ENCODE data around the gene ANTXR2. TPM values are rescaled to one million over a fixed set of nuclear protein-coding genes. Genes with fewer than 3 reads are reported as not detected.

The ANTXR2 gene
- total and polyA plus RNA-seq, 9 of the 15 experiments (the other 6 are each of a cell fraction or from before 2014, with no cell fraction given), result 10.1 to 83.8 (median 60.3) TPM

DNA sequence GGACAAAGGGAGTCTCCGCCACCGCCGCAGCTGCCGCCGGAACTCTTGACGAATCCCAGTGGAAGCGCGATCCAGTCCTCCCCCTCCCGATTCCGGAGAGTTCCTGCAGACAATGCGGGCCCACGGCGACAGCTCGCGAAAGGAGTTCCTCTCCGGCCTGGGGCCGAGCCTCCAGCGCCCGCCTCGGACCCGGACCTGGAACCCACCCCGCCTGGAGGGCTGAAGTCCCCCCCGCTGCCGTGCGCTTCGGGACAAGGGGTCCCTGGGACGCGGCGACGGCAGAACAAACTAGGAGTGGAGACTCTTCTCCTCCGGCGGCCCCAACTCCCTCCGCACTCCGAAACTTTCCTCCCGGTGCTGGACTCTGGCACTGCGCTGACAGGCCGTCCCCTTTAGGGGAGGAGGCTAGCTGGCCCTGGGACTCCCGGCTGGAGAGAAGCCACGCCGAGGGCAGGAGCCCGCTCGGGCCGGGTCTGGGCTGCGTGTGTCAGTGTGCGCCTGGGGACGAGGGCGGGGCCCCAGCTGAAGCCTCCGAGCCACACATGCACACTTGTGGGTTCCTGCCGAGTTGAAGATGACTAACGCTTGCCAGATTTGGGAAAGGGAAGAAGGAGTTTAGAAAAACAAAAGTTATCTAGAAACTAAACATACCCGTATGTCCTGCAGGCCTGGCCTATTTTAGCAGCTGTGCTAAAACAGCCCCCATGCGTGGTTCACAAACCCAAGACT is at the start of gene ANTXR2 (continued):
- TF ChIP-seq NONO (IDR thresholded peaks at IDR 0.05; ENCODE audit: low read depth in 2 of 2, low read length in 1 of 2) (no peak), FOXM1 (IDR thresholded peaks at IDR 0.05; ENCODE audit: low read depth) (no peak), FOXM1 (CRISPR knock-in tag; IDR thresholded peaks at IDR 0.05; ENCODE audit: low read depth) (peak; percentile 71; the same call in 1 of the 2 replicates), HLTF (IDR thresholded peaks at IDR 0.05) (no peak), GABPA (tag; conservative IDR thresholded peaks at IDR 0.05; ENCODE audit: low read depth) (peak; percentile 62; the same call in 1 of the 2 replicates), GTF2F1 (IDR thresholded peaks at IDR 0.05; ENCODE audit: low read depth, low read length) (no peak), PML (IDR thresholded peaks at IDR 0.05; ENCODE audit: low read length) (no peak; the same call in 1 of the 2 replicates), KLF13 (tag; IDR thresholded peaks at IDR 0.05; ENCODE audit: borderline replicate concordance, low read depth) (peak; percentile 87; the same call in 1 of the 2 replicates), KAT8 (IDR thresholded peaks at IDR 0.05; ENCODE audit: low read depth) (no peak), MCM5 (IDR thresholded peaks at IDR 0.05; ENCODE audit: low read depth) (no peak), ZNF384 (IDR thresholded peaks at IDR 0.05; ENCODE audit: low read depth, low read length) (no peak), PHF20 (IDR thresholded peaks at IDR 0.05; ENCODE audit: partially characterized antibody) (peak; percentile 31), ZNF232 (CRISPR knock-in tag; IDR thresholded peaks at IDR 0.05) (no peak), TEAD2 (tag; IDR thresholded peaks at IDR 0.05) (no peak), FOXJ3 (CRISPR knock-in tag; IDR thresholded peaks at IDR 0.05) (no peak), KLF10 (CRISPR knock-in tag; IDR thresholded peaks at IDR 0.05) (no peak), ZNF586 (CRISPR knock-in tag; conservative IDR thresholded peaks at IDR 0.05) (no peak), ZNF354B (CRISPR knock-in tag; IDR thresholded peaks at IDR 0.05) (no peak), NFIC (IDR thresholded peaks at IDR 0.05) (peak; percentile 54), FOXK1 (CRISPR knock-in tag; IDR thresholded peaks at IDR 0.05; ENCODE audit: borderline replicate concordance) (0 out of 2 replicates have a peak, but pooled peaks have one; percentile 8), EP400 (IDR thresholded peaks at IDR 0.05) (peak; percentile 66), ELF4 (CRISPR knock-in tag; IDR thresholded peaks at IDR 0.05) (no peak)
- TF ChIP-seq, protein P1, sequence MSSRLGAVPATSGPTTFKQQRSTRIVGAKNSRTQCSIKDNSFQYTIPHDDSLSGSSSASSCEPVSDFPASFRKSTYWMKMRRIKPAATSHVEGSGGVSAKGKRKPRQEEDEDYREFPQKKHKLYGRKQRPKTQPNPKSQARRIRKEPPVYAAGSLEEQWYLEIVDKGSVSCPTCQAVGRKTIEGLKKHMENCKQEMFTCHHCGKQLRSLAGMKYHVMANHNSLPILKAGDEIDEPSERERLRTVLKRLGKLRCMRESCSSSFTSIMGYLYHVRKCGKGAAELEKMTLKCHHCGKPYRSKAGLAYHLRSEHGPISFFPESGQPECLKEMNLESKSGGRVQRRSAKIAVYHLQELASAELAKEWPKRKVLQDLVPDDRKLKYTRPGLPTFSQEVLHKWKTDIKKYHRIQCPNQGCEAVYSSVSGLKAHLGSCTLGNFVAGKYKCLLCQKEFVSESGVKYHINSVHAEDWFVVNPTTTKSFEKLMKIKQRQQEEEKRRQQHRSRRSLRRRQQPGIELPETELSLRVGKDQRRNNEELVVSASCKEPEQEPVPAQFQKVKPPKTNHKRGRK (tag; IDR thresholded peaks at IDR 0.05), result no peak
- TF ChIP-seq, protein P2, sequence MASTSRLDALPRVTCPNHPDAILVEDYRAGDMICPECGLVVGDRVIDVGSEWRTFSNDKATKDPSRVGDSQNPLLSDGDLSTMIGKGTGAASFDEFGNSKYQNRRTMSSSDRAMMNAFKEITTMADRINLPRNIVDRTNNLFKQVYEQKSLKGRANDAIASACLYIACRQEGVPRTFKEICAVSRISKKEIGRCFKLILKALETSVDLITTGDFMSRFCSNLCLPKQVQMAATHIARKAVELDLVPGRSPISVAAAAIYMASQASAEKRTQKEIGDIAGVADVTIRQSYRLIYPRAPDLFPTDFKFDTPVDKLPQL (IDR thresholded peaks at IDR 0.05; ENCODE audit: extremely low read depth, insufficient read length), result no peak
- TF ChIP-seq, protein P3, sequence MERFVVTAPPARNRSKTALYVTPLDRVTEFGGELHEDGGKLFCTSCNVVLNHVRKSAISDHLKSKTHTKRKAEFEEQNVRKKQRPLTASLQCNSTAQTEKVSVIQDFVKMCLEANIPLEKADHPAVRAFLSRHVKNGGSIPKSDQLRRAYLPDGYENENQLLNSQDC (CRISPR knock-in tag; IDR thresholded peaks at IDR 0.05), result no peak
- TF ChIP-seq, protein P4, sequence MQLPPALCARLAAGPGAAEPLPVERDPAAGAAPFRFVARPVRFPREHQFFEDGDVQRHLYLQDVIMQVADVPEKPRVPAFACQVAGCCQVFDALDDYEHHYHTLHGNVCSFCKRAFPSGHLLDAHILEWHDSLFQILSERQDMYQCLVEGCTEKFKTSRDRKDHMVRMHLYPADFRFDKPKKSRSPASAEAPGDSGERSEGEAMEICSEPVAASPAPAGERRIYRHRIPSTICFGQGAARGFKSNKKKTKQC (CRISPR knock-in tag; IDR thresholded peaks at IDR 0.05), result no peak; the same call in 1 of the 2 replicates
- TF ChIP-seq, protein P5, sequence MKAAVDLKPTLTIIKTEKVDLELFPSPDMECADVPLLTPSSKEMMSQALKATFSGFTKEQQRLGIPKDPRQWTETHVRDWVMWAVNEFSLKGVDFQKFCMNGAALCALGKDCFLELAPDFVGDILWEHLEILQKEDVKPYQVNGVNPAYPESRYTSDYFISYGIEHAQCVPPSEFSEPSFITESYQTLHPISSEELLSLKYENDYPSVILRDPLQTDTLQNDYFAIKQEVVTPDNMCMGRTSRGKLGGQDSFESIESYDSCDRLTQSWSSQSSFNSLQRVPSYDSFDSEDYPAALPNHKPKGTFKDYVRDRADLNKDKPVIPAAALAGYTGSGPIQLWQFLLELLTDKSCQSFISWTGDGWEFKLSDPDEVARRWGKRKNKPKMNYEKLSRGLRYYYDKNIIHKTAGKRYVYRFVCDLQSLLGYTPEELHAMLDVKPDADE (conservative IDR thresholded peaks at IDR 0.05; ENCODE audit: control insufficient read depth, low read depth, low read length), result no peak; the same call in 1 of the 2 replicates

All from K562 (cell line).